RWPE2 (cell line): ENCODE results near the gene RAB39B.
A peak's percentile ranks its signal among the peaks of the same experiment; 100 is the strongest.

Experiments
- ATAC-seq: fragments of 200-7000 bp; cut with Tn5 transposase; 3 replicates; pipeline ENCODE4 v1.9.1; 2021; ENCODE audit warnings: low read depth
- DNase-seq: peaks from one replicate; pipeline ENCODE4 v3.0.0-alpha.2; 2020; ENCODE audit warnings: low spot score
- H3K27ac ChIP-seq: fragments of 450-650 bp; 2 replicates; pipeline ENCODE4 v1.5.1; 2017; ENCODE audit warnings: mild to moderate bottlenecking; ENCODE audit not compliant: poor library complexity, severe bottlenecking
- H3K27me3 ChIP-seq: fragments of 250-450 bp; sonication (Bioruptor Pico); 2 replicates; pipeline ENCODE4 v1.5.1; 2021; ENCODE audit warnings: mild to moderate bottlenecking, moderate library complexity; ENCODE audit not compliant: insufficient read depth, poor library complexity, severe bottlenecking
- H3K36me3 ChIP-seq: fragments of 250-450 bp; sonication (Bioruptor Pico); 2 replicates; pipeline ENCODE4 v1.5.1; 2020; ENCODE audit warnings: low read depth, mild to moderate bottlenecking, moderate library complexity
- H3K4me1 ChIP-seq: fragments of 250-450 bp; sonication (Bioruptor Pico); 2 replicates; pipeline ENCODE4 v1.5.1; 2021; ENCODE audit warnings: mild to moderate bottlenecking, moderate library complexity; ENCODE audit not compliant: insufficient read depth, poor library complexity, severe bottlenecking
- H3K4me3 ChIP-seq: fragments of 250-450 bp; sonication (Bioruptor Pico); 2 replicates; pipeline ENCODE4 v1.5.1; 2021; ENCODE audit warnings: mild to moderate bottlenecking, moderate library complexity; ENCODE audit not compliant: severe bottlenecking
- H3K9me3 ChIP-seq: fragments of 250-450 bp; sonication (Bioruptor Pico); 2 replicates; pipeline ENCODE4 v1.5.1; 2021; ENCODE audit warnings: mild to moderate bottlenecking, moderate library complexity; ENCODE audit not compliant: severe bottlenecking
- TF ChIP-seq, protein P1 (sequence below): fragments of 450-650 bp; IDR thresholded peaks from one replicate; pipeline ENCODE4 v1.5.1; 2017; ENCODE audit warnings: mild to moderate bottlenecking, moderate library complexity; ENCODE audit not compliant: poor library complexity, severe bottlenecking

RAB39B gene

DNA sequence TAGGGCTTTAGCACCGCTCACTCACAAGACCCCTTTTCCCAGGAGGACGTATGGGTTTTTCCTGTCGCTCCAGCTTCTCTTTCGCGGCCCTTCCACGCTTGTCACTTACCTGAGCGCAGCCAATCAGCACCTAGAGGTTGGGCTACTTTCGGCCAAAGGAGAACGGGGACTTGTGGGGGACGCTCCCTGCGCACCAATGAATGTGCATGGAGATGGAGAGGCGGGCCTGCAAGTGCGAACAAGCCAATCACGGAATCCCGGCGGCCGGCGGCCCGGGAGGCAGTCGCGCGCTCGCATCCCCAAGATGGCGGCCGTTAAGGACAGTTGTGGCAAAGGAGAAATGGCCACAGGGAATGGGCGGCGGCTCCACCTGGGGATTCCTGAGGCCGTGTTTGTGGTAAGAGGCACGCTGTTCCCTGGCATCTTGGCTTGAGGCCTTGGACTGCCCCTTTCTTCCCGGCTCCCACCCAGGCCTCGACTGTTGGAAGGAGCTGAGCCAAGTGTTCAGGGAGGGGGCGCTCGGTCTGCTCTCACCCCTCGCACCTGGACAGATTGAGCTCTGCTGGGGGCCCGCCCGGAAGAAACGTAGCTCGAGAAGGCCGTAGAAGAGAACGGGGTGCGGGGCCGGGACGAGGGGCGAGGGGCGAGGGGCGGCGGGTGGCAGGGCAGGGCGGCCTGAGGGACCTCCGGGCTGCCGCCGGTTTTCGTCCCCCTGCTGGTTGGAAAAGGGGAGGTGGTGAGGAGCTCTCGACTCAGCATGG is 47.9 kb downstream of the RAB39B start, which contains the start of gene VBP1:
Gene VBP1 (plus strand): TSS at position 282 of the 761 bp plus-strand sequence. CDS start 23 bp downstream, at position 305.
- H3K27ac ChIP-seq, result peak within 1 kb of the TSS; percentile 55
- TF ChIP-seq, protein P1, sequence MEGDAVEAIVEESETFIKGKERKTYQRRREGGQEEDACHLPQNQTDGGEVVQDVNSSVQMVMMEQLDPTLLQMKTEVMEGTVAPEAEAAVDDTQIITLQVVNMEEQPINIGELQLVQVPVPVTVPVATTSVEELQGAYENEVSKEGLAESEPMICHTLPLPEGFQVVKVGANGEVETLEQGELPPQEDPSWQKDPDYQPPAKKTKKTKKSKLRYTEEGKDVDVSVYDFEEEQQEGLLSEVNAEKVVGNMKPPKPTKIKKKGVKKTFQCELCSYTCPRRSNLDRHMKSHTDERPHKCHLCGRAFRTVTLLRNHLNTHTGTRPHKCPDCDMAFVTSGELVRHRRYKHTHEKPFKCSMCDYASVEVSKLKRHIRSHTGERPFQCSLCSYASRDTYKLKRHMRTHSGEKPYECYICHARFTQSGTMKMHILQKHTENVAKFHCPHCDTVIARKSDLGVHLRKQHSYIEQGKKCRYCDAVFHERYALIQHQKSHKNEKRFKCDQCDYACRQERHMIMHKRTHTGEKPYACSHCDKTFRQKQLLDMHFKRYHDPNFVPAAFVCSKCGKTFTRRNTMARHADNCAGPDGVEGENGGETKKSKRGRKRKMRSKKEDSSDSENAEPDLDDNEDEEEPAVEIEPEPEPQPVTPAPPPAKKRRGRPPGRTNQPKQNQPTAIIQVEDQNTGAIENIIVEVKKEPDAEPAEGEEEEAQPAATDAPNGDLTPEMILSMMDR, result peak; percentile 44
- peak; percentile 98 for ATAC-seq
- H3K36me3 ChIP-seq, result peaks cover 12% of the 10 kb centered on the region
- H3K27me3 ChIP-seq, result no peaks in the 10 kb centered on the region
- DNase-seq, result peak; percentile 91
- H3K4me3 ChIP-seq, result peak within 1 kb of the TSS; percentile 79
- no peaks in the 10 kb centered on the region for H3K4me1 ChIP-seq
- no peaks in the 10 kb centered on the region for H3K9me3 ChIP-seq

DNA sequence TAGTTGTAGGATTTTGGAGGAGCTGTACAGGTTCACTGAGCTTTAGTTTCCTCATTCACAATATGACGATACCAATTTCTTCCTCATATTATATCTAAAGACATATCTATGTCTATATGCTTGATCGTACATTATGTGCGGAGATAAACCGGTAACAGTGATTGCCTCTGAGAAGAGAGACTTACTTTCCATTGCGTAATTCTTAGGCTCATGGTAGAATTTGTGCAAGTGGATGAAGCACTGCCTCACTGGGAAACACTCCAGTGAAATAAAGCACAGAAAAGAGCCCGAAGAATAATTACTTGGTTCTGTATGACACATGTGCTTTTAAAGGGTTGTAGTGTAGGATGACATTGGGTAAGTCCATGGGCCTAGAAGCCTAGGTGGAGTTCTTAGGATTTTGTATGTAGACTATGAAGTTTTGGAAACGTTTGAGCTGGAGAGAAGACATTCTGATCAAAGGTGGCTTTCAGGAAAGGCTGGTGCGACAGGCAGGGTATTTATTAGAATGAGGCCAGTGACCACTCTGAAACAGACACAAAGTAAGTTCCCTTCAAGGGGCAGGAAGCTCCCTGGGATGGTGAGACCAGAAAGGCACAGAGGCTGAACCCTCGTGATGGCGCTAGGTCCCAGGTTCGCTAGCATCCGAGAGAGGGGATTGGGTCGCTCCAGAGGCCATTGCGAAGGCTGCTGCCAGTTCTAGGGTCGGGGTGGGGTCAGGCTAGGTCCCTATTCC is 48.7 kb downstream of the RAB39B start:
- no peaks in the 10 kb centered on the region for H3K4me1 ChIP-seq
- TF ChIP-seq, protein P1, result no peak
- no peak for DNase-seq
- peak overlapping the region; percentile 55 for H3K27ac ChIP-seq
- H3K9me3 ChIP-seq, result no peaks in the 10 kb centered on the region
- no peaks in the 10 kb centered on the region for H3K27me3 ChIP-seq
- ATAC-seq, result peak; percentile 18
- peaks cover 7% of the 10 kb centered on the region for H3K36me3 ChIP-seq
- H3K4me3 ChIP-seq, result peak overlapping the region; percentile 79

DNA sequence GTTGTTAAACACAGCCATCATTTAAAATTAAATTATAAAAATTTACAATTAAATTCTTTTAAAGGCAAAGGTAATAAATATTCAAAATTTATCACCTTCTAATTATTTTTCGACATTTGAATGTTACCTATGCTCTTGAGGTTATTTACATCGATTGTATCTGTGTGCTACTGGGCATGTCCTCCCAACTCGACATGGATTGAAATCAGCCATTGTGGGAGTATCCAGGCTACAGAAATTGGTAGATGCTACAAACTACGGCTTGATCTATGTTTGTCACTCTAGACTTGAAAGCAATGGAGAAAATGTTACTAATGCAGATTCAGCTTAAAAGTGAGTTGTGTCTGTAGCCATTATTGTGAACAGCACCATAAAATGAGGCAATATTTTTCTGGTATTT is 50.6 kb downstream of the RAB39B start:
- H3K9me3 ChIP-seq, result no peaks in the 10 kb centered on the region
- ATAC-seq, result no peak

DNA sequence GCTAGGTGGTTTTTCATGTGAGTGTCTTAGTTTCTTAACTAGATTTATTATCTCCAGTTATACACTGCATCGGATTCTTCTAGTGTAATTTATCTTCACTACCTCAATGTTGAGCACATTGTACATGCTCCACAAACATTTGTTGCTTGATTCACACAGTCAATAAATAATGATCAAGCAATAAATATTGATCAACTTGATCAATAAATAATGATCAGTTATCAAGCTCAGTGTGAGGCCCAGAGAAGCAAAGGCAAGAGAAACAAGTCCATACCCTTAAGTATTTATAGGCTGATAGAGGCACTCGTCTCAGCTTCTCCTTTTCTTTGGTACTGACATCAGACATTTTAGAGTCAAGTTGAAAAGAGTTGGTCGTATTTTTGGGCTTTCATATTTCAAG is 53.1 kb downstream of the RAB39B start:
- no peaks in the 10 kb centered on the region for H3K9me3 ChIP-seq
- H3K4me1 ChIP-seq, result no peaks in the 10 kb centered on the region
- H3K4me3 ChIP-seq, result no peak overlapping the region
- ATAC-seq, result no peak
- H3K36me3 ChIP-seq, result no peaks in the 10 kb centered on the region
- no peak for DNase-seq
- H3K27me3 ChIP-seq, result no peaks in the 10 kb centered on the region
- TF ChIP-seq, protein P1, result no peak
- H3K27ac ChIP-seq, result no peak overlapping the region

More for the DNA sequence above, 50.6 kb downstream of the RAB39B start:
- Histone ChIP-seq H3K4me1 (no peaks in the 10 kb centered on the region), H3K27ac (no peak overlapping the region), H3K27me3 (no peaks in the 10 kb centered on the region), H3K4me3 (no peak overlapping the region), H3K36me3 (no peaks in the 10 kb centered on the region)
- no peak for DNase-seq
- TF ChIP-seq, protein P1, result no peak
